HepG2 (cell line): ENCODE data around the gene GALNT17. TPM values are rescaled to one million over a fixed set of nuclear protein-coding genes. Genes with fewer than 3 reads are reported as not detected.

Experiments
- ATAC-seq: fragments of 200-7000 bp; cut with Tn5 transposase; 3 replicates; pipeline ENCODE4 v1.9.1; 2020; ENCODE audit warnings: mild to moderate bottlenecking, moderate library complexity
- BruUV-seq: library from RNA; stranded (reverse); fragments of 400-500 nt; replicated peaks from 2 replicates; lab custom pipeline; 2021; lab: Mats Ljungman, UMichigan
- CTCF ChIA-PET: fragments of 300-600 bp; formaldehyde crosslinking; extraction: SDS; loops from one replicate; lab custom pipeline; 2021; ENCODE audit warnings: low total read pairs, inconsistent platforms, low intra/inter-chr PET ratio; lab: Yijun Ruan, JAX
- POLR2A ChIA-PET: fragments of 350-600 bp; sonication (Branson Sonifier 250); formaldehyde crosslinking; loops from one replicate; lab custom pipeline; 2020; ENCODE audit warnings: antibody characterized with exemption, inconsistent platforms; lab: Yijun Ruan, JAX
- DNase-seq: peaks from one replicate; pipeline ENCODE4 v3.0.0-alpha.2; 2015; ENCODE audit warnings: low spot score
- FAIRE-seq: peaks from 3 replicates; lab custom pipeline; 2011; peaks lifted over from hg19 to GRCh38; lab: Jason Lieb, UNC
- H2AFZ ChIP-seq: one replicate; pipeline ENCODE4 v1.6.1; 2011; ENCODE audit warnings: low read length, inconsistent platforms
- H3K27ac ChIP-seq: fragments of 300-600 bp; 3 replicates; pipeline ENCODE4 v1.8.0; 2011; ENCODE audit warnings: mixed run types, mild to moderate bottlenecking, mixed read lengths, low read length, inconsistent platforms; ENCODE audit not compliant: insufficient read depth; ENCODE audit errors: extremely low read length
- H3K27me3 ChIP-seq, 2 experiments: fragments of 200-600 bp in 1 of 2; 2 replicates in 1 of 2; 3 replicates in 1 of 2; pipeline versions ENCODE4 v1.6.0 to v1.8.0; 2011; ENCODE audit warnings: low read length in 2 of 2, mild to moderate bottlenecking in 2 of 2, moderate library complexity in 2 of 2, inconsistent platforms in 1 of 2; ENCODE audit not compliant: insufficient read depth in 2 of 2, control insufficient read depth in 1 of 2
- H3K36me3 ChIP-seq, 2 experiments: fragments of 200-600 bp in 1 of 2; replicated peaks in 1 of 2; 2 replicates in 1 of 2; 3 replicates in 1 of 2; pipeline versions ENCODE4 v1.5.1 to v1.8.0; 2011; ENCODE audit warnings: low read length in 2 of 2, inconsistent platforms in 1 of 2; ENCODE audit not compliant: insufficient read depth in 2 of 2, control insufficient read depth in 1 of 2
- H3K4me1 ChIP-seq: 2 replicates; pipeline ENCODE4 v1.5.1; 2012; ENCODE audit warnings: low read length, inconsistent platforms; ENCODE audit not compliant: insufficient read depth
- H3K4me2 ChIP-seq: 2 replicates; pipeline ENCODE4 v1.6.0; 2011; ENCODE audit warnings: low read depth, low read length, inconsistent platforms
- H3K4me3 ChIP-seq, 3 experiments: fragments of 200-600 bp in 1 of 3; sonication (generic), shearing (Covaris generic) in 1 of 3; replicated peaks in 1 of 3; 2 replicates each; pipeline ENCODE4 v1.5.1; 2011 to 2016; ENCODE audit warnings: low read length in 3 of 3, inconsistent platforms in 2 of 3, low read depth in 2 of 3, mild to moderate bottlenecking in 2 of 3, control low read depth in 1 of 3, mixed read lengths in 1 of 3; ENCODE audit not compliant: insufficient read depth in 1 of 3
- H3K79me2 ChIP-seq: one replicate; pipeline ENCODE4 v1.6.1; 2011; ENCODE audit warnings: low read length, inconsistent platforms; ENCODE audit not compliant: insufficient read depth
- H3K9ac ChIP-seq: 2 replicates; pipeline ENCODE4 v1.6.0; 2011; ENCODE audit warnings: mild to moderate bottlenecking, low read depth, low read length, inconsistent platforms; ENCODE audit not compliant: insufficient read depth
- H3K9me3 ChIP-seq: 2 replicates; pipeline ENCODE4 v1.5.1; 2012; ENCODE audit warnings: mild to moderate bottlenecking, low read length
- H4K20me1 ChIP-seq: 2 replicates; pipeline ENCODE4 v1.6.0; 2011; ENCODE audit warnings: inconsistent platforms, mild to moderate bottlenecking, low read length, moderate library complexity; ENCODE audit not compliant: insufficient read depth
- DZIP1 ChIP-seq: sonication (generic); formaldehyde crosslinking; IDR thresholded peaks from 2 replicates; pipeline ENCODE4 v1.5.0; 2020; ENCODE audit warnings: mild to moderate bottlenecking, missing genetic modification reagents
- HMG20B ChIP-seq: conservative IDR thresholded peaks from 2 replicates; pipeline ENCODE4 v1.6.1; 2016; ENCODE audit warnings: missing genetic modification reagents, missing compliant biosample characterization
- LCORL ChIP-seq, 2 experiments: fragments of 450-650 bp in 1 of 2; sonication (generic) in 1 of 2; formaldehyde crosslinking in 1 of 2; IDR thresholded peaks; 2 replicates each; pipeline versions ENCODE4 v1.5.0 to v1.6.1; 2017 to 2020; ENCODE audit warnings: antibody characterized with exemption in 1 of 2, missing genetic modification reagents in 1 of 2
- MXD3 ChIP-seq: IDR thresholded peaks from 2 replicates; pipeline ENCODE4 v1.6.1; 2016; ENCODE audit warnings: mild to moderate bottlenecking, missing biosample characterization, missing genetic modification reagents
- NFYB ChIP-seq: sonication (generic); formaldehyde crosslinking; IDR thresholded peaks from 2 replicates; pipeline ENCODE4 v1.4.0; 2020; ENCODE audit warnings: missing genetic modification reagents
- SMARCC2 ChIP-seq: fragments of 450-650 bp; IDR thresholded peaks from 2 replicates; pipeline ENCODE4 v1.6.1; 2017; ENCODE audit warnings: antibody characterized with exemption, mild to moderate bottlenecking
- TFDP1 ChIP-seq: IDR thresholded peaks from 2 replicates; pipeline ENCODE4 v1.6.1; 2016; ENCODE audit warnings: missing compliant biosample characterization, missing genetic modification reagents, borderline replicate concordance
- TSC22D2 ChIP-seq: sonication (generic); formaldehyde crosslinking; IDR thresholded peaks from 2 replicates; pipeline ENCODE4 v1.5.1; 2020; ENCODE audit warnings: missing genetic modification reagents, mild to moderate bottlenecking, borderline replicate concordance
- ZBTB2 ChIP-seq: sonication (generic); formaldehyde crosslinking; IDR thresholded peaks from 2 replicates; pipeline ENCODE4 v1.8.0; 2022; ENCODE audit warnings: low read depth, missing genetic modification reagents
- ZNF180 ChIP-seq: sonication (generic); formaldehyde crosslinking; IDR thresholded peaks from 2 replicates; pipeline ENCODE4 v1.4.0; 2020; ENCODE audit warnings: low read depth, missing genetic modification reagents, borderline replicate concordance
- ZNF20 ChIP-seq: sonication (generic); formaldehyde crosslinking; IDR thresholded peaks from 2 replicates; pipeline ENCODE4 v1.4.0; 2020; ENCODE audit warnings: mild to moderate bottlenecking, moderate library complexity, missing genetic modification reagents
- WGBS: methylation state at CpG from one replicate; pipeline ENCODE4 v1.1.6; 2017; ENCODE audit warnings: low lambda C conversion rate; 5-methylcytosine and 5-hydroxymethylcytosine counted together
- in situ Hi-C: cut with HindIII; loops from 2 replicates; pipeline ENCODE4 v1.10.0; 2017; ENCODE audit warnings: low pct_unique_long_range_greater_than_20kb; ENCODE audit not compliant: extremely low pct_ligation_motif_present
- intact Hi-C: fragments of 100-400 bp; cut with micrococcal nuclease; formaldehyde crosslinking; loops from one replicate; pipeline ENCODE4 v1.10.0; 2022; ENCODE audit not compliant: unreplicated experiment
- polyA plus RNA-seq, 8 experiments: library from polyadenylated mRNA; depleted of rRNA in 3 of 8; stranded (reverse) in 7 of 8; unstranded in 1 of 8; fragments of >200 nt; fragmentation: Illumina TruSeq in 4 of 8; extraction: Trizol in 4 of 8; gene quantifications; 2 replicates each; pipeline versions ENCODE4 v1.2.1 to v1.2.3, GENCODE V29; 2011 to 2016; ENCODE audit warnings: low read depth in 4 of 8, missing spikeins in 1 of 8, mixed read lengths in 1 of 8; ENCODE audit not compliant: insufficient read depth in 1 of 8
- total RNA-seq, 5 experiments: library from RNA; depleted of rRNA; stranded (reverse); fragments of >200 nt; fragmentation: Illumina TruSeq; extraction: Trizol; gene quantifications; 2 replicates each; pipeline ENCODE4 v1.2.3, GENCODE V29; 2016; ENCODE audit warnings: low read depth in 1 of 5

The GALNT17 gene
- total and polyA plus RNA-seq, 2 of the 13 experiments (the other 11 are each of a cell fraction or from before 2014, with no cell fraction given): not detected

GRCh38 chr7:71598553-71598952 lies 466.6 kb downstream of the GALNT17 start:
- 42% methylated on average over 6 of the region's 6 CpGs for WGBS
- TF ChIP-seq MXD3 (CRISPR knock-in tag): no peak
- 0 out of 2 replicates have a peak, but pooled peaks have one; percentile 30 for TF ChIP-seq LCORL (IDR thresholded peaks at IDR 0.05)
- no peak for TF ChIP-seq LCORL (CRISPR knock-in tag; IDR thresholded peaks at IDR 0.05)
- TF ChIP-seq SMARCC2: no peak
- Histone ChIP-seq H3K4me2 (no peak overlapping the region), H3K36me3 (no peaks in the 10 kb centered on the region), H3K79me2 (no peaks in the 10 kb centered on the region), H2AFZ (no peak overlapping the region), H3K4me3 (no peak overlapping the region), H4K20me1 (no peaks in the 10 kb centered on the region), H3K9ac (no peak overlapping the region), H3K27ac (no peak overlapping the region), H3K4me1 (no peaks in the 10 kb centered on the region), H3K27me3 (no peaks in the 10 kb centered on the region), H3K9me3 (no peaks in the 10 kb centered on the region)
- intact Hi-C loops: no loop called here
- CTCF ChIA-PET: no interaction called here
- ATAC-seq (no peak), DNase-seq (no peak), FAIRE-seq (no peak)
- POLR2A ChIA-PET: no interaction called here
- in situ Hi-C loops: no loop called here
- no TSS peak for BruUV-seq

- WGBS: 17% methylated on average over 6 of the region's 6 CpGs
- Histone ChIP-seq H3K27ac (no peak overlapping the region), H3K36me3 (no peaks in the 10 kb centered on the region), H3K27me3 (no peaks in the 10 kb centered on the region), H3K4me2 (no peak overlapping the region), H4K20me1 (no peaks in the 10 kb centered on the region), H3K4me3 (no peak overlapping the region), H2AFZ (no peak overlapping the region), H3K4me1 (no peaks in the 10 kb centered on the region), H3K79me2 (no peaks in the 10 kb centered on the region), H3K9ac (no peak overlapping the region), H3K9me3 (no peaks in the 10 kb centered on the region)
- ChIA-PET CTCF (no interaction called here), POLR2A (no interaction called here)
- DNase-seq (no peak), FAIRE-seq (no peak), ATAC-seq (no peak)
- intact Hi-C loops (no loop called here), in situ Hi-C loops (no loop called here)
- BruUV-seq: no TSS peak
- no peak for TF ChIP-seq TSC22D2 (CRISPR knock-in tag)
- no peak for TF ChIP-seq ZNF180 (CRISPR knock-in tag)
- TF ChIP-seq NFYB (CRISPR knock-in tag): no peak
- no peak for TF ChIP-seq ZBTB2 (CRISPR knock-in tag)
- no peak for TF ChIP-seq HMG20B (CRISPR knock-in tag)
- no peak for TF ChIP-seq DZIP1
- no peak for TF ChIP-seq TFDP1 (CRISPR knock-in tag)
- TF ChIP-seq ZNF20 (CRISPR knock-in tag): no peak
Measured at GRCh38 chr7:71601851-71602250, 469.9 kb downstream of the GALNT17 start.
